ENCODE measurements around the gene CLASP1. TPM values are rescaled to one million over a fixed set of nuclear protein-coding genes. Genes with fewer than 3 reads are reported as not detected.

Gene CLASP1
- total and polyA plus RNA-seq, 2 experiments from 2014 or later = 16.6 to 56.3 TPM

DNA sequence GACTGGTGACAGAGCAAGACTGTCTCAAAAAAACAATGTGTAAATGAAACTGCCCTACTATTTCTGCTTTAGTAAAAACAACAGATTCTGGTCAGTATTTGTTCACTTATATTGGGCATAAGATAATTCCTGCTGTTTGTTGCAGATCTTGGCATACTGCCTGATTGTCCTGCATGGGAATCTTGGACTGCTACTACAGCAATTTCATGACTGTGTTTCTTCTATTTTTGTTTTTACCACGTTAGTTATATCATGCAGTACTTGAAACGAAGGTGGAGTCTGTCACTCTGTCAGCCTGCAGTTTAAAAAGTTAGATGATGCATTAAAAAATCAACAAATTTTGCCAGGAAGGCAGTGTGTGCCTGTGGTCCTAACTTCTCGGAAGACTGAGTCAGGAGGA lies 14.2 kb upstream of the CLASP1 start (continued):
- TF ChIP-seq, protein P1, sequence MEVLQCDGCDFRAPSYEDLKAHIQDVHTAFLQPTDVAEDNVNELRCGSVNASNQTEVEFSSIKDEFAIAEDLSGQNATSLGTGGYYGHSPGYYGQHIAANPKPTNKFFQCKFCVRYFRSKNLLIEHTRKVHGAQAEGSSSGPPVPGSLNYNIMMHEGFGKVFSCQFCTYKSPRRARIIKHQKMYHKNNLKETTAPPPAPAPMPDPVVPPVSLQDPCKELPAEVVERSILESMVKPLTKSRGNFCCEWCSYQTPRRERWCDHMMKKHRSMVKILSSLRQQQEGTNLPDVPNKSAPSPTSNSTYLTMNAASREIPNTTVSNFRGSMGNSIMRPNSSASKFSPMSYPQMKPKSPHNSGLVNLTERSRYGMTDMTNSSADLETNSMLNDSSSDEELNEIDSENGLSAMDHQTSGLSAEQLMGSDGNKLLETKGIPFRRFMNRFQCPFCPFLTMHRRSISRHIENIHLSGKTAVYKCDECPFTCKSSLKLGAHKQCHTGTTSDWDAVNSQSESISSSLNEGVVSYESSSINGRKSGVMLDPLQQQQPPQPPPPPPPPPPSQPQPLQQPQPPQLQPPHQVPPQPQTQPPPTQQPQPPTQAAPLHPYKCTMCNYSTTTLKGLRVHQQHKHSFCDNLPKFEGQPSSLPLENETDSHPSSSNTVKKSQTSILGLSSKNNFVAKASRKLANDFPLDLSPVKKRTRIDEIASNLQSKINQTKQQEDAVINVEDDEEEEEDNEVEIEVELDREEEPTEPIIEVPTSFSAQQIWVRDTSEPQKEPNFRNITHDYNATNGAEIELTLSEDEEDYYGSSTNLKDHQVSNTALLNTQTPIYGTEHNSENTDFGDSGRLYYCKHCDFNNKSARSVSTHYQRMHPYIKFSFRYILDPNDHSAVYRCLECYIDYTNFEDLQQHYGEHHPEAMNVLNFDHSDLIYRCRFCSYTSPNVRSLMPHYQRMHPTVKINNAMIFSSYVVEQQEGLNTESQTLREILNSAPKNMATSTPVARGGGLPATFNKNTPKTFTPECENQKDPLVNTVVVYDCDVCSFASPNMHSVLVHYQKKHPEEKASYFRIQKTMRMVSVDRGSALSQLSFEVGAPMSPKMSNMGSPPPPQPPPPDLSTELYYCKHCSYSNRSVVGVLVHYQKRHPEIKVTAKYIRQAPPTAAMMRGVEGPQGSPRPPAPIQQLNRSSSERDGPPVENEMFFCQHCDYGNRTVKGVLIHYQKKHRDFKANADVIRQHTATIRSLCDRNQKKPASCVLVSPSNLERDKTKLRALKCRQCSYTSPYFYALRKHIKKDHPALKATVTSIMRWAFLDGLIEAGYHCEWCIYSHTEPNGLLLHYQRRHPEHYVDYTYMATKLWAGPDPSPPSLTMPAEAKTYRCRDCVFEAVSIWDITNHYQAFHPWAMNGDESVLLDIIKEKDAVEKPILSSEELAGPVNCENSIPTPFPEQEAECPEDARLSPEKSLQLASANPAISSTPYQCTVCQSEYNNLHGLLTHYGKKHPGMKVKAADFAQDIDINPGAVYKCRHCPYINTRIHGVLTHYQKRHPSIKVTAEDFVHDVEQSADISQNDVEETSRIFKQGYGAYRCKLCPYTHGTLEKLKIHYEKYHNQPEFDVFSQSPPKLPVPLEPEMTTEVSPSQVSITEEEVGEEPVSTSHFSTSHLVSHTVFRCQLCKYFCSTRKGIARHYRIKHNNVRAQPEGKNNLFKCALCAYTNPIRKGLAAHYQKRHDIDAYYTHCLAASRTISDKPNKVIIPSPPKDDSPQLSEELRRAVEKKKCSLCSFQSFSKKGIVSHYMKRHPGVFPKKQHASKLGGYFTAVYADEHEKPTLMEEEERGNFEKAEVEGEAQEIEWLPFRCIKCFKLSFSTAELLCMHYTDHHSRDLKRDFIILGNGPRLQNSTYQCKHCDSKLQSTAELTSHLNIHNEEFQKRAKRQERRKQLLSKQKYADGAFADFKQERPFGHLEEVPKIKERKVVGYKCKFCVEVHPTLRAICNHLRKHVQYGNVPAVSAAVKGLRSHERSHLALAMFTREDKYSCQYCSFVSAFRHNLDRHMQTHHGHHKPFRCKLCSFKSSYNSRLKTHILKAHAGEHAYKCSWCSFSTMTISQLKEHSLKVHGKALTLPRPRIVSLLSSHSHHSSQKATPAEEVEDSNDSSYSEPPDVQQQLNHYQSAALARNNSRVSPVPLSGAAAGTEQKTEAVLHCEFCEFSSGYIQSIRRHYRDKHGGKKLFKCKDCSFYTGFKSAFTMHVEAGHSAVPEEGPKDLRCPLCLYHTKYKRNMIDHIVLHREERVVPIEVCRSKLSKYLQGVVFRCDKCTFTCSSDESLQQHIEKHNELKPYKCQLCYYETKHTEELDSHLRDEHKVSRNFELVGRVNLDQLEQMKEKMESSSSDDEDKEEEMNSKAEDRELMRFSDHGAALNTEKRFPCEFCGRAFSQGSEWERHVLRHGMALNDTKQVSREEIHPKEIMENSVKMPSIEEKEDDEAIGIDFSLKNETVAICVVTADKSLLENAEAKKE (CRISPR knock-in tag; IDR thresholded peaks at IDR 0.05) = no peak

DNA sequence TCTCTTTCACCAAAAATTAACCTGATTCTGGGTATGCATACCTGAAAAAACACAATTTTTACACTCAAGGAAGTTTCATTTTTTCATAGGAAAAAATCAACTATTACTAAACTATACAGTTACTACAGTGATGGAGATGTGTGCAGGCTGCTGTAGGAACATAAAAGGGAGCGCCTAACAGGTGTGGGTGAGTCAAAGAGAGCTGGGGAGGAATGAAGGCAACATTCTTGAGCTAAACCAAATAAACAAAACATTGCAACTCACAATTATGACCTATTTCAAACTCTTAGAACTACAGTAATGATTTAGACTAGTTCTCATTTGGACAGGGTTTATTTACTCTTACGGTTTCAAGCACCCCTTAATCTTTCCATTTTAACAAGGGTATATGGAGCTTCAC lies 13.4 kb upstream of the CLASP1 start:
- no peaks in the 10 kb centered on the region for H3F3A ChIP-seq (replicated peaks; ENCODE audit: low read depth)
- H4K20me1 ChIP-seq (replicated peaks; ENCODE audit: insufficient read depth) = no peaks in the 10 kb centered on the region
- no peaks in the 10 kb centered on the region for H3K27me3 ChIP-seq (ENCODE audit: insufficient read depth)
- no peak overlapping the region for H2AFZ ChIP-seq
- H3K4me2 ChIP-seq = peak overlapping the region; percentile 35; the same call in 1 of the 2 replicates
- peaks cover 15% of the 10 kb centered on the region for H3K4me1 ChIP-seq (ENCODE audit: insufficient read depth)
- no peak overlapping the region for H3K27ac ChIP-seq (ENCODE audit: low read depth)
- H3K9me2 ChIP-seq (ENCODE audit: insufficient read depth) = no peaks in the 10 kb centered on the region
- no peaks in the 10 kb centered on the region for H3K9me3 Mint-ChIP-seq
- H3K27me3 Mint-ChIP-seq (ENCODE audit: insufficient read depth, low read depth, poor library complexity) = peaks cover 3% of the 10 kb centered on the region
- peaks cover 23% of the 10 kb centered on the region for H3K4me1 Mint-ChIP-seq
- H3K27ac Mint-ChIP-seq = no peak overlapping the region
- no peaks in the 10 kb centered on the region for H3K36me3 Mint-ChIP-seq (ENCODE audit: low read depth)
- DNase-seq (ENCODE audit: low spot score) (no peak), ATAC-seq (no peak)
- H3K4me3 ChIP-seq = no peak overlapping the region
- H3K4me3 Mint-ChIP-seq = no peak overlapping the region
- H3K36me3 ChIP-seq (ENCODE audit: insufficient read depth) = no peaks in the 10 kb centered on the region
- H3K79me2 ChIP-seq (replicated peaks; ENCODE audit: insufficient read depth) = no peaks in the 10 kb centered on the region
- TF ChIP-seq, protein P1 (CRISPR knock-in tag; IDR thresholded peaks at IDR 0.05) = no peak
- TF ChIP-seq STAT1 (IDR thresholded peaks at IDR 0.05; ENCODE audit: unreplicated experiment) (no peak), EZH2 (IDR thresholded peaks at IDR 0.05; ENCODE audit: low read depth, unreplicated experiment) (no peak), ZNF114 (CRISPR knock-in tag; IDR thresholded peaks at IDR 0.05) (no peak), JUNB (IDR thresholded peaks at IDR 0.05; ENCODE audit: unreplicated experiment) (no peak)
- TF ChIP-seq, protein P2, sequence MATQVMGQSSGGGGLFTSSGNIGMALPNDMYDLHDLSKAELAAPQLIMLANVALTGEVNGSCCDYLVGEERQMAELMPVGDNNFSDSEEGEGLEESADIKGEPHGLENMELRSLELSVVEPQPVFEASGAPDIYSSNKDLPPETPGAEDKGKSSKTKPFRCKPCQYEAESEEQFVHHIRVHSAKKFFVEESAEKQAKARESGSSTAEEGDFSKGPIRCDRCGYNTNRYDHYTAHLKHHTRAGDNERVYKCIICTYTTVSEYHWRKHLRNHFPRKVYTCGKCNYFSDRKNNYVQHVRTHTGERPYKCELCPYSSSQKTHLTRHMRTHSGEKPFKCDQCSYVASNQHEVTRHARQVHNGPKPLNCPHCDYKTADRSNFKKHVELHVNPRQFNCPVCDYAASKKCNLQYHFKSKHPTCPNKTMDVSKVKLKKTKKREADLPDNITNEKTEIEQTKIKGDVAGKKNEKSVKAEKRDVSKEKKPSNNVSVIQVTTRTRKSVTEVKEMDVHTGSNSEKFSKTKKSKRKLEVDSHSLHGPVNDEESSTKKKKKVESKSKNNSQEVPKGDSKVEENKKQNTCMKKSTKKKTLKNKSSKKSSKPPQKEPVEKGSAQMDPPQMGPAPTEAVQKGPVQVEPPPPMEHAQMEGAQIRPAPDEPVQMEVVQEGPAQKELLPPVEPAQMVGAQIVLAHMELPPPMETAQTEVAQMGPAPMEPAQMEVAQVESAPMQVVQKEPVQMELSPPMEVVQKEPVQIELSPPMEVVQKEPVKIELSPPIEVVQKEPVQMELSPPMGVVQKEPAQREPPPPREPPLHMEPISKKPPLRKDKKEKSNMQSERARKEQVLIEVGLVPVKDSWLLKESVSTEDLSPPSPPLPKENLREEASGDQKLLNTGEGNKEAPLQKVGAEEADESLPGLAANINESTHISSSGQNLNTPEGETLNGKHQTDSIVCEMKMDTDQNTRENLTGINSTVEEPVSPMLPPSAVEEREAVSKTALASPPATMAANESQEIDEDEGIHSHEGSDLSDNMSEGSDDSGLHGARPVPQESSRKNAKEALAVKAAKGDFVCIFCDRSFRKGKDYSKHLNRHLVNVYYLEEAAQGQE (IDR thresholded peaks at IDR 0.05; ENCODE audit: unreplicated experiment) = no peak
